GM12873 (cell line): ENCODE data around the gene PLCB4.

Source experiments
- TF ChIP-seq, protein P1 (sequence below): IDR thresholded peaks from 2 replicates; pipeline ENCODE4 v1.5.1; 2012; ENCODE audit warnings: low read depth, mild to moderate bottlenecking, moderate library complexity, low read length, control low read depth; ENCODE audit not compliant: insufficient read depth; ENCODE audit errors: missing control alignments

PLCB4 gene

DNA sequence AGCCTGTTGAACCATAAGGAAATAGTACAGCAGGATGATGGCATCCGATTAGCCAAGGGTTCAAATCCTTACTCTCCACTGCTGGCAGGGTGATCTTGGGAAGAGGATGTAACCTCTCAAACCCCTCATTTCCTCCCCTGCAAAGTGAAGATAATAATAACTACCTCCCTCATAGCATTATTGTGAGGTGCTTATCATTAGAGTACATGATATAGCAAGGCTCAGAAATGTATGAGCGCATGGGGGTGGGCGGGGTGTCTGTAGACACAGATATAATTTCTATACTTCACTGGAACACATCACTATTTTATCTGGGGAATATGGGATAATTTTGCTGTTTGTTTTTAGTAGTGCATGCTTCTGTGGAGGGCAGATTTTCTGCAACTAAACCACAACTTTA, 355.7 kb downstream of the PLCB4 start:
- TF ChIP-seq, protein P1, sequence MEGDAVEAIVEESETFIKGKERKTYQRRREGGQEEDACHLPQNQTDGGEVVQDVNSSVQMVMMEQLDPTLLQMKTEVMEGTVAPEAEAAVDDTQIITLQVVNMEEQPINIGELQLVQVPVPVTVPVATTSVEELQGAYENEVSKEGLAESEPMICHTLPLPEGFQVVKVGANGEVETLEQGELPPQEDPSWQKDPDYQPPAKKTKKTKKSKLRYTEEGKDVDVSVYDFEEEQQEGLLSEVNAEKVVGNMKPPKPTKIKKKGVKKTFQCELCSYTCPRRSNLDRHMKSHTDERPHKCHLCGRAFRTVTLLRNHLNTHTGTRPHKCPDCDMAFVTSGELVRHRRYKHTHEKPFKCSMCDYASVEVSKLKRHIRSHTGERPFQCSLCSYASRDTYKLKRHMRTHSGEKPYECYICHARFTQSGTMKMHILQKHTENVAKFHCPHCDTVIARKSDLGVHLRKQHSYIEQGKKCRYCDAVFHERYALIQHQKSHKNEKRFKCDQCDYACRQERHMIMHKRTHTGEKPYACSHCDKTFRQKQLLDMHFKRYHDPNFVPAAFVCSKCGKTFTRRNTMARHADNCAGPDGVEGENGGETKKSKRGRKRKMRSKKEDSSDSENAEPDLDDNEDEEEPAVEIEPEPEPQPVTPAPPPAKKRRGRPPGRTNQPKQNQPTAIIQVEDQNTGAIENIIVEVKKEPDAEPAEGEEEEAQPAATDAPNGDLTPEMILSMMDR = no peak

- TF ChIP-seq, protein P1 = no peak
Observed at GRCh38 chr20:9427430-9428291, 358.8 kb downstream of the PLCB4 start.

- TF ChIP-seq, protein P1 = no peak
Observed at GRCh38 chr20:9428292-9428607, 359.4 kb downstream of the PLCB4 start.

GRCh38 chr20:9439806-9440205, 370.9 kb downstream of the PLCB4 start:
- TF ChIP-seq, protein P1 = no peak

- TF ChIP-seq, protein P1 = no peak
Observed at GRCh38 chr20:9440892-9441291, 372.0 kb downstream of the PLCB4 start.

DNA sequence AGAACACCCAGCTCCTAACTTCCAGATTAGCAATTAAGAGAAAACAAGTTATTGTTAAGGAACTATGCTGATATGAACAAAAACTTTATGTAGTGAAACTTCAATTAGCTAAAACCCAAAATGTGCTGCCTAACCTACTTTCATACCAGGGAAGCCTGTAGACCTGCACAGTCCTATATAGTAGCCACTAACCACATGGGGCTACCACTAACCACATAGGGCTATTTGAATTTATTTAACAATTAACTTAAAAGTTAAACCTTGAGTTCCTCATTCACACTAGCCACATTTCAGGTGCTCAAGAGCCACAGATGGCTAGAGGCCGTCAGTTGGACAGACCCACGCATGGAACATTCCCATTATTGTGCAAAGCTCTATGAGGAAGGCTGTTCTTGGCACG, 373.1 kb downstream of the PLCB4 start:
- TF ChIP-seq, protein P1 = no peak

DNA sequence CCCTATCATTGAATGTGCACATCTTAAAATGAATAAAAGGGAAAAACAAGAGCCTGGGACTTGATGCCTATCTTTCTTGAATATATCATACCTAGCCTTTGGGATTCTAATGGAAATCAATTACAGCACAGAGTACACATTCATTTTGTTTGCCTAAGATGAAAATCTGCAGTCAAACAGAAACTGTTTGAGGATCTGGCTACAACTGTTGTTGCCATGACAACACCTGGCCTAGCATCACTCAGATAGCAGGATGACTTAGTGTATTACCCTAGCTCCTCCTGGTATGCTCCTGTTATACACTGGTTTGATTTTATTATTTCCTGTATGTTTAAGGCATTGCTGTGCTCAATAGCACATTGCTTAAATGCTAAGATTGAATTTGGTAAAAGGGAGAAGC, 374.0 kb downstream of the PLCB4 start:
- TF ChIP-seq, protein P1 = no peak

GRCh38 chr20:9444921-9445320, 376.0 kb downstream of the PLCB4 start:
- TF ChIP-seq, protein P1 = no peak
